AG04449 (cell line): Measurements from ENCODE around the gene HTRA1.

ENCODE experiments used
- CTCF ChIA-PET: fragments of 350-600 bp; formaldehyde crosslinking; extraction: SDS; loops from one replicate; lab custom pipeline; 2021; ENCODE audit warnings: antibody characterized with exemption; lab: Yijun Ruan, JAX
- POLR2A ChIA-PET: fragments of 400-600, 350-600 bp; formaldehyde crosslinking; extraction: SDS; loops from one replicate; lab custom pipeline; 2020; ENCODE audit warnings: antibody characterized with exemption, inconsistent platforms; lab: Yijun Ruan, JAX
- DNase-seq: peaks from one replicate; pipeline ENCODE4 v3.0.0-alpha.2; 2010; ENCODE audit warnings: low read depth, low spot score
- H3K4me3 ChIP-seq: 2 replicates; pipeline ENCODE4 v1.5.1; 2011; ENCODE audit warnings: low read depth, mild to moderate bottlenecking, control low read depth, low read length
- CTCF ChIP-seq: IDR thresholded peaks from one replicate; pipeline ENCODE4 v1.5.1; 2011; ENCODE audit warnings: mild to moderate bottlenecking, moderate library complexity, low read length, control low read depth, inconsistent platforms; ENCODE audit not compliant: insufficient read depth; ENCODE audit errors: missing control alignments

Gene HTRA1

DNA sequence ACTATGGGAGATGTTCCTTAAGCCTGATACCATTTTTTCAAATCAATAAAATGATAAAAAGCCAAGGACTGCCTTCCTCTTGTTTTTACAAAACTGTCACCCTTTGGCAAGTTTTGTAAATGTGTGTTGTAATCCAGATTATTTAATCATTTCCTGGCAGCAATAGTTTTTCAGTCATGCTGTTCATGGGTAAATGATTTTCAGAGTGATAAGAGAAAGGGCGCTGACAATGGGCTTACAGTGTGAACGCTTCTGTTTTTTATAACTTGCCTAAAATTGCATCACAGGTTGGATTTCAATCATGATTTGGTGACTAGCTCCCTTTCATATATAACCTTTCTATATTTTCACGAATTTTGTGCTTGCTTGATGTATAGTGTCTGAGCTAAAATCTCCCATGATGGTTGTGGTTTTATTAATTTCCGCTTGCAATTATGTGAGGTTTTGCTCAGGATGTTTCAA lies 80.2 kb downstream of the HTRA1 start:
- DNase-seq, result no peak
- ChIA-PET CTCF (no interaction called here), POLR2A (no interaction called here)

GRCh38 chr10:122543676-122544445 lies 82.5 kb downstream of the HTRA1 start:
- no peak for TF ChIP-seq CTCF
- POLR2A ChIA-PET, result no interaction called here
- no peak overlapping the region for H3K4me3 ChIP-seq
- CTCF ChIA-PET, result interaction anchor here (0.9 to 1.0 kb wide), 2 partner anchors 22 to 23 kb away, joined by 3 to 4 read pairs; no protein-coding TSS in a partner anchor
- DNase-seq, result no peak

More for the DNA sequence above, 80.2 kb downstream of the HTRA1 start:
- TF ChIP-seq CTCF, result no peak
- no peak overlapping the region for H3K4me3 ChIP-seq

DNA sequence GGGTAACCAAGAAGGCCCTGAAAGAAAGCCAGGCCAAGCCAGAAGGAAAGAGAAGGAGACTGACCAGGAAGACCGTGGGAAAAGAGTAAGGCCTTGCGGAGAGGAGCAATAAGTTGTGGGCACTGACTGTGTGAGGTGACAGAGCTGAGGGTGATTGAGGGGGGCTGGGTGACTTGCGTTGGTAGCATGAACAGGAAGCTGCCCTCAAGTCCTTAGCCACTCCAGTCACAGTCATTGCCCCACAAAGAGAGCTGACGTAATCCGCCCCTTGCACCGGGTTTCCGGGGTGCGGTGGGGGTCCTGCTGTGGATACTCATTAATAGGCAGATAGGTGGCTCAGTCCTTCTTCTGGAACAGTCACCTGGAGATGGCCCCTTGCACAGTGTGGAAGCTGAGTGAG lies 83.1 kb downstream of the HTRA1 start:
- POLR2A ChIA-PET, result no interaction called here
- CTCF ChIA-PET, result interaction anchor here (0.9 to 1.5 kb wide), 2 partner anchors 21 kb away, joined by 3 to 8 read pairs; no protein-coding TSS in a partner anchor

DNA sequence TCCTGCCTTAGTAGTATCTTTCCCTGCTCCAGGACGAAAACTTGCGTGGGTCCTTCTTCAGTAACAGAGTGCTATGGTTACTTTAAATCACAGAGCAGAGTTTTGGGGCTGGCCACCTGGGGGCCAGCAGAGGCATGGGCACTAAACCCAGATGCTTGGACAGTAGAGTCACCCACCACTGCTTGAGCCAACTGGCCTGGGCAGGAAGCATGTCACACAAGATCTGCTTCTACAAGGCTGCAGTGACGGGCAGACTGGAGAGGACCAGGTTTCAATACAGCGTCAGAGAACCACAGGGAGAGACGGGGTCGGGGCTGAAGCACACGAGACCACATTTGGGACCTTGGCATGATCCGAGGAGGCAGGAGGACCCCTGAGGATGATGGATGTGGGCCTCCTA lies 84.9 kb downstream of the HTRA1 start:
- DNase-seq, result no peak
- ChIA-PET POLR2A (no interaction called here), CTCF (interaction anchor here (1.1 to 2.7 kb wide), 2 partner anchors 12 to 19 kb away, joined by 3 to 12 read pairs; no protein-coding TSS in a partner anchor)
- no peak overlapping the region for H3K4me3 ChIP-seq
- TF ChIP-seq CTCF, result no peak

More for the DNA sequence above, 83.1 kb downstream of the HTRA1 start:
- DNase-seq, result no peak
- H3K4me3 ChIP-seq, result no peak overlapping the region
- TF ChIP-seq CTCF, result no peak

DNA sequence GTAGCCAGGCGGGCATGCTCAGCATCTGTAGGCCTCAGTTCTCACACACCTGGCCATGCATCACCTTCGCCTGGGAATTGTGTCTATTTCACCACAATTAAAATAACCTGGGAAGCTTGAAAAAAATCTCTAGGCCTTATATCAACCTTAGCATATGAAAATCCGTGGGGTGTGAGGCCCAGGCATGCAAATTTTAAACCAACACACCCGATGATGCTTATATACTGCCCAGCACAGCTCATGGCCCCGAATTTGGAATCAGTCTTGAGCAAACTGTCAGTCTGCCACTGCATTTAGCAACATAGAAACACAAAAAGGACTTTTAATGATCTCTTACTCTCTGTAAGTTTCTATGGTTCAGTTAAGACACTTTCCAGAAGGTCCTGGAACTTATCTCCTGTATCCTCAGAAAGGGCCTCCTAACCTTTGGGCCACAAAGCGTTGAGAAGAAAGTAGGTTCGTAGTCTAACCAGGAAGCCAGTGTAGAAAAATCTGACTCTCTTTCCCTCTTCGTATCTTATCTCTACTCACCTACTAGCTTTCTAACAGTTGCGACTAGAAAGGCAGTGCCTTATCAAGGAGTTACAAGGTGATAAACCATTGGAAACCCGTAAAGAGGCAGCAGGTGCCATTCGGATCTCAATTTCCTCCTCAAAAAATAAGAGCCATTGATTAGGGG lies 87.2 kb downstream of the HTRA1 start:
- CTCF ChIA-PET, result interaction anchor here (1.3 to 2.7 kb wide), 2 partner anchors 17 to 281 kb away, joined by 3 to 12 read pairs; no protein-coding TSS in a partner anchor

More for the DNA sequence above, 87.2 kb downstream of the HTRA1 start:
- no peak for DNase-seq
- POLR2A ChIA-PET, result no interaction called here
- no peak for TF ChIP-seq CTCF
- H3K4me3 ChIP-seq, result no peak overlapping the region
